SK-MEL-5 (cell line): ENCODE results near the gene LTB. TPM values are rescaled to one million over a fixed set of nuclear protein-coding genes. Genes with fewer than 3 reads are reported as not detected.
"Not testable (repeated sequence)": the region's sequence is repeated elsewhere in the genome, so short reads cannot be mapped to it uniquely, and the experiment has no call there.

Experiments used
- DNase-seq: peaks from one replicate; pipeline ENCODE4 v3.0.0-alpha.2; 2016; ENCODE audit warnings: low read depth, low spot score
- in situ Hi-C: cut with HindIII; loops from 2 replicates; pipeline ENCODE4 v1.10.0; 2016; ENCODE audit warnings: low sequenced_read_pairs, high pct_unique_total_duplicates, low pct_unique_long_range_greater_than_20kb
- total RNA-seq: library from RNA; depleted of rRNA; stranded (reverse); fragments of >200 nt; shearing (Covaris generic); gene quantifications from 2 replicates; pipeline ENCODE4 v1.2.3, GENCODE V29; 2014

The LTB gene
- total RNA-seq, 1 experiment from 2014 or later: not detected

- DNase-seq: no peak
- in situ Hi-C loops: no loop called here
Measured at GRCh38 chr6:31560697-31561058, 21.5 kb downstream of the LTB start.

- DNase-seq: no peak
- in situ Hi-C loops: no loop called here
Measured at GRCh38 chr6:31559958-31560696, 22.1 kb downstream of the LTB start.

DNA sequence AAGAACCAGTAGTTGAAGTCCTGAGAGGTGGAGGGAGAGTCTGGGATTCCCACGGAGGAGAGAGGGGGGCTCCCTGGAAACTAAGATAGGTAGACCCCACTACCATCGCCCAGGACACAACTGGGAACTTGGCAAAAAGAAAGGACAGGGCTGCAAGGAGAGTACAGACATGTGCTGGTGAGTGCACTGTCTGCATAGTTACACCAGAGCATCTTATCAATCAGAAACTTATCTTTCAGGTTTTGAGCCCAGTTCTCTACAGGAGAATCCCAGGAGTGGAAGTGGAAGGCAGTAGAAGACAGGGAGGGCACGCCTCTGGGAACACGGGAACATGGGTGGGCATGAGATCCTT is 22.6 kb downstream of the LTB start:
- in situ Hi-C loops: no loop called here
- no peak for DNase-seq

- DNase-seq: no peak
Measured at GRCh38 chr6:31558631-31559500, 23.4 kb downstream of the LTB start.

GRCh38 chr6:31558318-31558625 is 24.0 kb downstream of the LTB start:
- DNase-seq: no peak
- in situ Hi-C loops: no loop called here

More at GRCh38 chr6:31558631-31559500, 23.4 kb downstream of the LTB start:
- in situ Hi-C loops: no loop called here

DNA sequence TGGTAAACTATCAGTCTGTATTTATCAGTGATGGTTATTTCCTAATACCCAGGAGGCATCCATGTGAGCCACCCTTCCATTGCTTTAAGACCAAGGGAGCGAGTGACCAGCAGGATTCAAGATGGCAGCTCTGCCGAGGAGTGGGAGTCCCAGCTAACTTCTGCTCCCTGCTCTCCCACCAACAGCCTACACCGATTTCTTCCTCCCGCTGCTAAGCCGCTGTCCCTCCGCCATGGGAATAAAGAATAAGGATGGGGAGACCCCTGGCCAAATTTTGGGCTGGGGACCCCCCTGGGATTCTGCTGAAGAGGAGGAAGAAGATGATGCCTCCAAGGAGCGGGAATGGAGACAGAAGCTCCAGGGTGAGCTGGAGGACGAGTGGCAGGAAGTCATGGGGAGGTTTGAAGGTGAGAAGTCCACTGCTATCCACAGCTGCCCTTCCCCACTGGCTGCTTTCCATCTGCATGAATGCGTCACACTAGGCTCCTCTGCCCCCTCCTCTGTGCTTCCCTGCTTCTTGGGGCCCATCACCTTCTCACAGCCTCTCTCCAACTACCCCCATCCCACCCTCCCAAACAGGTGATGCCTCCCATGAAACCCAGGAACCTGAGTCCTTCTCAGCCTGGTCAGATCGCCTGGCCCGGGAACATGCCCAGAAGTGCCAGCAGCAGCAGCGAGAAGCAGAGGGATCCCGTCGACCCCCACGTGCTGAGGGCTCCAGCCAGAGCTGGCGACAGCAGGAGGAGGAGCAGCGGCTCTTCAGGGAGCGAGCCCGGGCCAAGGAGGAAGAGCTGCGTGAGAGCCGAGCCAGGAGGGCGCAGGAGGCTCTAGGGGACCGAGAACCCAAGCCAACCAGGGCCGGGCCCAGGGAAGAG is 24.5 kb downstream of the LTB start:
- DNase-seq: no peak
- in situ Hi-C loops: no loop called here

- DNase-seq: no peak
- in situ Hi-C loops: no loop called here
Measured at GRCh38 chr6:31556307-31556706, 25.9 kb downstream of the LTB start.

DNA sequence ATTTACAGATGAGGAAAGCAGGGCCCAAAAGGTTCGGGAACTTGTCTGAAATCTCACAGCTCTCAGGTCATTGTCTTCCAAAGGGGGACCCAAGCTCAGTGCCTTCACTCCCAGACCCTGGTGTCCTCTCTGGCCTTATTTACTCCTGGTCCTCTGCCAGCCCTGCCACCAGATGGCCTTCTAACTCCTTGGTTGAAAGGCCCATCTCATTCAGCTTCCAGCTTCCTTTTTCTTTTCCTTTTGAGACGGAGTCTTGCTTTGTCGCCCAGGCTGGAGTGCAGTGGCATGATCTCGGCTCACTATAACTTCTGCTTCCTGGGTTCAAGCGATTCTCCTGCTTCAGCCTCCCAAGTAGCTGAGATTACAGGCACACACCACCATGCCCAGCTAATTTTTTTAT is 30.9 kb downstream of the LTB start:
- in situ Hi-C loops: not testable (repeated sequence)
- DNase-seq: peak; percentile 81

DNA sequence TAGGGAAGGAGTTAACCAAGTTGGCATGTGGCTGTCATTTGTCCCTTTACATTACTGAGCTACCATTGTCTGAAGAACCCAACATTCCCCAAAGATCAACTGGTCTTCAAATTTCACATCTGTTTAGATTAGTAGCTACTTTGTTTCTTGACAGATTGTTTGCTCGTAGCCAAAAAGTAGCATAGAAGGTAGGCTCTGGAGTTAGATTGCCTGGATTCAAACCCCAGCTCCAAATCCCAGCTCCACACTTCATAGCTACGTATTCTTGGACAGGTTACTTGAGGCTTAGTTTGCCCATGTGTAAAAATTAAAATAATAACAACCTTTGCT is 33.7 kb downstream of the LTB start:
- in situ Hi-C loops: no loop called here
- no peak for DNase-seq

DNA sequence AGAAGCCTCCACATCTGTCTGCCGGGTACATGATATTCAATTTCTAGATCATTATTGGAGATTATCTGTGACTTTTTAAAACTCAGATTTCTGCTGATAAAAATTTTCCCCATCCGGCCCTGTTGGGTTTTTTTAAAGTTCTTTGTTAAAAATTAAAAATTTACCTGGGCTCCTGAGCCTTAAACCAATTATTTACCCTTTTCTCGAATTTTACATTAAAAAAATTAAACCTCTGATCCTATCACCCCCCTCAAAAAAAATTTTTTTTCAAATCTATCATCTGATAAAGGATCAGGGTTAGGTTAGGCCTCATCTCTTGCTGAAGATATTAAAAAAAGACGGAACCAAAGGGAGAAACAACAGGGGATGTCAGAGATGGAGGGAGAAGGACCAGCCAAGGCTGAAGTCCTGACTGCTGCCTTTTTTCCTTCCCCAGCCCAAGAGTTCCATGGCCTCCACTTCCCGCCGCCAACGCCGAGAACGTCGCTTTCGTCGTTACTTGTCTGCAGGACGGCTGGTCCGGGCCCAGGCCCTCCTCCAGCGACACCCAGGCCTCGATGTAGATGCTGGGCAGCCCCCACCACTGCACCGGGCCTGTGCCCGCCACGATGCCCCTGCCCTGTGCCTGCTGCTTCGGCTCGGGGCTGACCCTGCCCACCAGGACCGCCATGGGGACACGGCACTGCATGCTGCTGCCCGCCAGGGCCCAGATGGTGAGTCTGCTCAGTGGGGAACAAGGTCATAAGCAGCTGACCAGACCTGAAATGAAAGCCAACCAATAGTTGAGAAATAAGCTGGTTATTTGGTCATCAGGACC is 34.3 kb downstream of the LTB start:
- no peak for DNase-seq
- in situ Hi-C loops: no loop called here

DNA sequence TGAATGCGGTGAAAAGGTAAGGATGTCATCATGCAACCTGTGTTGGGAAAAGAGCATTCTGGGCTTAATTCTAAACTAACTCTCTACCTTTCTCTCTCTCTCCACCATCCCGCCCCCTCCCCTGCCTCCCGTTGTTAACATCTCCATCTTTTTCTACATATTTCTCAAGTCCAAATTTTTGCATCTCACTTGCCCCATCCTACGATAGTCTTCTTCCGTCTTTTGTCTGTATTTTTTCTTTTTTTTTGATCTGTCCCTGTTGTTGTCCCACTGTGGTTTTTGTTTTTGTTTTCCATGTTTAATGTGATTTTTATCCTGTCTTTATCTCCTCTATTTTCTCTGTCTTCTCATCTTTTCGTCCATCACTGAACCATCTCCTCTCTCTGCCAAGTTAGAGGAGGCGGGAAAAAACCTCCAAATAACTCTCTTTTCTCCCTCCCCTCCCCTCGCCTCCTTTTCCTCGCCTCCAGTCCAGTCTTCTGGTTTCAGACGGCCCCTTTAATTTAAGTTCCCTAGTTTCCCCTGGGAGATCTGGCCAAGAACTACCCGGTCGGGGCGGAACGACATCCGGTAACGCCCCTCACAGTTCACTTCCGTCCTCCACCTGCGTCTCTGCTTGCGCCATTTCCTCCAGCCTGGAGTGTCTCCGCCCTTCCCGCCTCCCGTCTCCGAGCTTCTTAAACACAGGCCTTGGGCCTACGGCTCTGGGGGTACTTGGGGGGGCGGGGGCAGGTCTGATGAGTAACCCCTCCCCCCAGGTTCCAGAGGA is 35.1 kb downstream of the LTB start, which contains the start of gene NFKBIL1:
Gene NFKBIL1, plus strand, starts transcription at position 651 of the 769 bp plus-strand sequence. Its CDS starts 87 bp downstream, at position 738.
- in situ Hi-C loops: no loop called here
- DNase-seq: peak; percentile 97

GRCh38 chr6:31546339-31546957 is 35.8 kb downstream of the LTB start, which contains the start of gene ATP6V1G2:
Gene ATP6V1G2, minus strand, starts transcription at chr6:31546608. Its CDS starts 49 bp downstream, at chr6:31546559.
- DNase-seq: peak; percentile 91

GRCh38 chr6:31545291-31545690 is 36.9 kb downstream of the LTB start:
- DNase-seq: no peak

More at GRCh38 chr6:31546339-31546957, 35.8 kb downstream of the LTB start, which contains the start of gene ATP6V1G2:
- in situ Hi-C loops: no loop called here

GRCh38 chr6:31544676-31545075 is 37.5 kb downstream of the LTB start:
- in situ Hi-C loops: no loop called here
- DNase-seq: no peak

More at GRCh38 chr6:31545291-31545690, 36.9 kb downstream of the LTB start:
- in situ Hi-C loops: no loop called here

DNA sequence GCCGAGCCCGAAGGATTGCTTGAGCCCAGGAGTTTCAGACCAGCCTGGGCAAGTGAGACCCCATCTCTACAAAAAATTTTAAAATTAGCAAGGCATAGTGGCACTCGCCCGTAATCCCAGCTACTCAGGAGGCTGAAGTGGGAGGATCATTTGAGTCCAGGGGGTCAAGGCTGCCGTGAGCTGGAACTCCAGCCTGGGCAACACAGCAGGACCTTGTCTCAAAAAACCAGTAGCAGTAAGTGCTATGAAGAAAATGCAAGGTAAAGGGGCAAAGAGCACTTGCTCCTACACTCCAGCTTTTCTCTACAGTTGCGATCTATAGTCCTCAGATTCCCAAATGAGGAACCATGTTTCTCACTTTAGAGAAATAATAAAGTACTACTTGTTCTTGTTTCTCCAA is 38.6 kb downstream of the LTB start:
- no peak for DNase-seq
- in situ Hi-C loops: no loop called here
